ENCODE results near the gene SYMPK.

Gene SYMPK

GRCh38 chr19:45895519-45895972 lies 32.6 kb upstream of the SYMPK start:
- DNase-seq (no peak), ATAC-seq (no peak)
- Mint-ChIP-seq H3K4me1 (peaks cover 3% of the 10 kb centered on the region), H3K4me3 (no peak overlapping the region), H3K36me3 (ENCODE audit: low read depth) (peaks cover 12% of the 10 kb centered on the region), H3K27ac (no peak overlapping the region), H3K27me3 (no peaks in the 10 kb centered on the region), H3K9me3 (no peaks in the 10 kb centered on the region)

- Mint-ChIP-seq H3K36me3 (ENCODE audit: low read depth) (no peaks in the 10 kb centered on the region), H3K27ac (no peak overlapping the region), H3K4me1 (peaks cover 7% of the 10 kb centered on the region), H3K27me3 (no peaks in the 10 kb centered on the region), H3K9me3 (no peaks in the 10 kb centered on the region), H3K4me3 (no peak overlapping the region)
- ATAC-seq = no peak
- DNase-seq = no peak
Observed at GRCh38 chr19:45890877-45891276, 27.9 kb upstream of the SYMPK start.

- ATAC-seq (no peak), DNase-seq (no peak)
- no peaks in the 10 kb centered on the region for H3K36me3 Mint-ChIP-seq (ENCODE audit: low read depth)
- H3K27ac Mint-ChIP-seq = no peak overlapping the region
- peaks cover 12% of the 10 kb centered on the region for H3K4me1 Mint-ChIP-seq
- no peaks in the 10 kb centered on the region for H3K27me3 Mint-ChIP-seq
- H3K4me3 Mint-ChIP-seq = no peak overlapping the region
- H3K9me3 Mint-ChIP-seq = no peaks in the 10 kb centered on the region
Observed at GRCh38 chr19:45889210-45889885, 26.4 kb upstream of the SYMPK start.

GRCh38 chr19:45887200-45887710 lies 24.3 kb upstream of the SYMPK start:
- H3K36me3 Mint-ChIP-seq (ENCODE audit: low read depth) = peaks cover 2% of the 10 kb centered on the region
- H3K9me3 Mint-ChIP-seq = no peaks in the 10 kb centered on the region
- peak overlapping the region; percentile 90 for H3K27ac Mint-ChIP-seq
- ATAC-seq (no peak), DNase-seq (no peak)
- H3K4me3 Mint-ChIP-seq = peak overlapping the region; percentile 85
- H3K27me3 Mint-ChIP-seq = no peaks in the 10 kb centered on the region
- H3K4me1 Mint-ChIP-seq = peaks cover 22% of the 10 kb centered on the region

- H3K27ac Mint-ChIP-seq = peak overlapping the region; percentile 90
- no peaks in the 10 kb centered on the region for H3K9me3 Mint-ChIP-seq
- peak; percentile 79 for ATAC-seq
- peak overlapping the region; percentile 85 for H3K4me3 Mint-ChIP-seq
- H3K4me1 Mint-ChIP-seq = peaks cover 26% of the 10 kb centered on the region
- H3K27me3 Mint-ChIP-seq = no peaks in the 10 kb centered on the region
- peak; percentile 90 for DNase-seq
- peaks cover 2% of the 10 kb centered on the region for H3K36me3 Mint-ChIP-seq (ENCODE audit: low read depth)
Observed at GRCh38 chr19:45886427-45887199, 23.7 kb upstream of the SYMPK start.

GRCh38 chr19:45885556-45886426 lies 22.8 kb upstream of the SYMPK start, which contains the start of gene IRF2BP1:
IRF2BP1 (minus strand) TSS chr19:45886141; CDS start chr19:45885774, 367 bp downstream.
- DNase-seq (peak; percentile 87), ATAC-seq (peak; percentile 72)
- peaks cover 29% of the 10 kb centered on the region for H3K4me1 Mint-ChIP-seq
- peak within 1 kb of the TSS; percentile 85 for H3K4me3 Mint-ChIP-seq
- no peaks in the 10 kb centered on the region for H3K27me3 Mint-ChIP-seq
- H3K36me3 Mint-ChIP-seq (ENCODE audit: low read depth) = peaks cover 2% of the 10 kb centered on the region
- H3K9me3 Mint-ChIP-seq = no peaks in the 10 kb centered on the region
- peak within 1 kb of the TSS; percentile 90 for H3K27ac Mint-ChIP-seq

- peak; percentile 55 for DNase-seq
- peak; percentile 18 for ATAC-seq
- Mint-ChIP-seq H3K4me1 (peaks cover 29% of the 10 kb centered on the region), H3K27ac (no peak overlapping the region), H3K9me3 (no peaks in the 10 kb centered on the region), H3K27me3 (no peaks in the 10 kb centered on the region), H3K4me3 (peak overlapping the region; percentile 68), H3K36me3 (ENCODE audit: low read depth) (peaks cover 2% of the 10 kb centered on the region)
Observed at GRCh38 chr19:45884682-45885555, 22.0 kb upstream of the SYMPK start.

GRCh38 chr19:45883881-45884681 lies 21.1 kb upstream of the SYMPK start:
- ATAC-seq = no peak

GRCh38 chr19:45883586-45883880 lies 20.6 kb upstream of the SYMPK start:
- Mint-ChIP-seq H3K36me3 (ENCODE audit: low read depth) (peaks cover 2% of the 10 kb centered on the region), H3K4me3 (peak overlapping the region; percentile 81), H3K9me3 (no peaks in the 10 kb centered on the region), H3K27ac (peak overlapping the region; percentile 53), H3K4me1 (peaks cover 31% of the 10 kb centered on the region), H3K27me3 (peaks cover under 1% of the 10 kb centered on the region)
- DNase-seq (no peak), ATAC-seq (no peak)

More at GRCh38 chr19:45883881-45884681, 21.1 kb upstream of the SYMPK start:
- peaks cover 29% of the 10 kb centered on the region for H3K4me1 Mint-ChIP-seq
- H3K27me3 Mint-ChIP-seq = no peaks in the 10 kb centered on the region
- H3K4me3 Mint-ChIP-seq = peak overlapping the region; percentile 81
- peaks cover 2% of the 10 kb centered on the region for H3K36me3 Mint-ChIP-seq (ENCODE audit: low read depth)
- no peaks in the 10 kb centered on the region for H3K9me3 Mint-ChIP-seq
- no peak for DNase-seq
- H3K27ac Mint-ChIP-seq = no peak overlapping the region

GRCh38 chr19:45882652-45883585 lies 20.0 kb upstream of the SYMPK start:
- peak overlapping the region; percentile 81 for H3K4me3 Mint-ChIP-seq
- peaks cover 2% of the 10 kb centered on the region for H3K36me3 Mint-ChIP-seq (ENCODE audit: low read depth)
- DNase-seq (peak; percentile 92), ATAC-seq (peak; percentile 29)
- H3K9me3 Mint-ChIP-seq = no peaks in the 10 kb centered on the region
- H3K4me1 Mint-ChIP-seq = peaks cover 34% of the 10 kb centered on the region
- peaks cover 3% of the 10 kb centered on the region for H3K27me3 Mint-ChIP-seq
- peak overlapping the region; percentile 53 for H3K27ac Mint-ChIP-seq

GRCh38 chr19:45881909-45882528 lies 19.1 kb upstream of the SYMPK start:
- no peak for DNase-seq
- Mint-ChIP-seq H3K4me1 (peaks cover 37% of the 10 kb centered on the region), H3K9me3 (no peaks in the 10 kb centered on the region), H3K27ac (no peak overlapping the region), H3K36me3 (ENCODE audit: low read depth) (peaks cover 2% of the 10 kb centered on the region), H3K4me3 (no peak overlapping the region), H3K27me3 (peaks cover 8% of the 10 kb centered on the region)
- no peak for ATAC-seq
